Liver (tissue), 9 donors: ENCODE measurements around the gene SNCG. TPM values are rescaled to one million over a fixed set of nuclear protein-coding genes. Genes with fewer than 3 reads are reported as not detected.
A peak's percentile ranks its signal among the peaks of the same experiment; 100 is the strongest.

Source experiments
- DNase-seq: peaks from one replicate; pipeline ENCODE4 v3.0.0-alpha.2; 2017; ENCODE audit warnings: low spot score
- H3K27ac ChIP-seq, 2 donors: one replicate each; pipeline ENCODE4 v1.7.0; 2013; ENCODE audit warnings: inconsistent platforms in 2 of 2, low read length in 2 of 2, control low read depth in 1 of 2, low read depth in 1 of 2, mild to moderate bottlenecking in 1 of 2
- H3K27me3 ChIP-seq, 4 donors: one replicate each; pipeline versions ENCODE4 v1.6.1 to v1.7.0; 2013; ENCODE audit warnings: low read length in 3 of 4, inconsistent platforms in 1 of 4, mild to moderate bottlenecking in 1 of 4, moderate library complexity in 1 of 4; ENCODE audit not compliant: control insufficient read depth in 4 of 4, insufficient read depth in 4 of 4
- H3K36me3 ChIP-seq, 4 donors: one replicate each; pipeline versions ENCODE4 v1.6.1 to v1.7.0; 2013; ENCODE audit warnings: low read length in 3 of 4, mild to moderate bottlenecking in 3 of 4, low read depth in 1 of 4, moderate library complexity in 1 of 4; ENCODE audit not compliant: control insufficient read depth in 4 of 4, insufficient read depth in 3 of 4
- H3K4me1 ChIP-seq, 4 donors: one replicate each; pipeline versions ENCODE4 v1.6.1 to v1.7.0; 2013; ENCODE audit warnings: low read length in 3 of 4, mild to moderate bottlenecking in 3 of 4, moderate library complexity in 1 of 4; ENCODE audit not compliant: control insufficient read depth in 4 of 4, insufficient read depth in 4 of 4
- H3K4me3 ChIP-seq, 3 donors: one replicate each; pipeline versions ENCODE4 v1.6.1 to v1.7.0; 2013; ENCODE audit warnings: low read length in 3 of 3, control low read depth in 1 of 3, low read depth in 1 of 3, mild to moderate bottlenecking in 1 of 3
- H3K9ac ChIP-seq, 2 donors: one replicate each; pipeline ENCODE4 v1.7.0; 2013; ENCODE audit warnings: low read length in 2 of 2, mild to moderate bottlenecking in 2 of 2, moderate library complexity in 2 of 2, control low read depth in 1 of 2, low read depth in 1 of 2
- H3K9me3 ChIP-seq, 4 donors: one replicate each; pipeline versions ENCODE4 v1.6.1 to v1.7.0; 2013; ENCODE audit warnings: low read length in 3 of 4; ENCODE audit not compliant: control insufficient read depth in 4 of 4
- ATF3 ChIP-seq: IDR thresholded peaks from 2 replicates; pipeline ENCODE4 v1.6.1; 2016; ENCODE audit warnings: antibody characterized with exemption
- EGR1 ChIP-seq, 2 donors: IDR thresholded peaks; 2 replicates each; pipeline ENCODE4 v1.6.1; 2016 to 2018; ENCODE audit warnings: antibody characterized with exemption in 2 of 2, low read depth in 2 of 2
- FOXA1 ChIP-seq: IDR thresholded peaks from 2 replicates; pipeline ENCODE4 v1.6.1; 2016; ENCODE audit warnings: antibody characterized with exemption
- FOXA2 ChIP-seq: IDR thresholded peaks from 2 replicates; pipeline ENCODE4 v1.6.1; 2016; ENCODE audit warnings: antibody characterized with exemption
- GABPA ChIP-seq, 2 donors: IDR thresholded peaks in 1 of 2; conservative IDR thresholded peaks in 1 of 2; 2 replicates each; pipeline ENCODE4 v1.6.1; 2016; ENCODE audit warnings: antibody characterized with exemption in 2 of 2, mild to moderate bottlenecking in 1 of 2, moderate library complexity in 1 of 2
- HNF4A ChIP-seq, 2 donors: conservative IDR thresholded peaks; 2 replicates each; pipeline ENCODE4 v1.6.1; 2016; ENCODE audit warnings: antibody characterized with exemption in 2 of 2, mild to moderate bottlenecking in 2 of 2
- JUND ChIP-seq, 2 donors: IDR thresholded peaks; 2 replicates each; pipeline ENCODE4 v1.6.1; 2016; ENCODE audit warnings: antibody characterized with exemption in 2 of 2
- RAD21 ChIP-seq, 2 donors: IDR thresholded peaks; 2 replicates each; pipeline ENCODE4 v1.6.1; 2016; ENCODE audit warnings: antibody characterized with exemption in 2 of 2, mild to moderate bottlenecking in 2 of 2
- RXRA ChIP-seq, 2 donors: IDR thresholded peaks; 2 replicates each; pipeline ENCODE4 v1.6.1; 2017 to 2018; ENCODE audit warnings: antibody characterized with exemption in 2 of 2, mild to moderate bottlenecking in 1 of 2
- SP1 ChIP-seq: IDR thresholded peaks from 2 replicates; pipeline ENCODE4 v1.6.1; 2018; ENCODE audit warnings: antibody characterized with exemption, mild to moderate bottlenecking
- TAF1 ChIP-seq: conservative IDR thresholded peaks from 2 replicates; pipeline ENCODE4 v1.6.1; 2016; ENCODE audit warnings: antibody characterized with exemption, mild to moderate bottlenecking
- YY1 ChIP-seq: IDR thresholded peaks from 2 replicates; pipeline ENCODE4 v1.6.1; 2016; ENCODE audit warnings: antibody characterized with exemption, mild to moderate bottlenecking
- ZBTB33 ChIP-seq: IDR thresholded peaks from 2 replicates; pipeline ENCODE4 v1.6.1; 2016; ENCODE audit warnings: antibody characterized with exemption
- WGBS: extraction: QIAGEN DNeasy Blood & Tissue Kit; methylation state at CpG from one replicate; pipeline ENCODE4 v1.1.7; 2013; 5-methylcytosine and 5-hydroxymethylcytosine counted together
- polyA plus RNA-seq, 2 donors: library from polyadenylated mRNA; stranded (reverse) in 1 of 2; unstranded in 1 of 2; fragments of 200-250 nt in 1 of 2; fragments of >200 nt in 1 of 2; fragmentation: Nextera tagmentation in 1 of 2; extraction: Ambion mirVana in 1 of 2; gene quantifications; one replicate each; pipeline versions ENCODE4 v1.2.1 to v1.2.3, GENCODE V29; 2013 to 2015
- total RNA-seq, 2 donors: library from RNA; depleted of rRNA; stranded (reverse); fragments of >200 nt; gene quantifications; one replicate each; pipeline ENCODE4 v1.2.3, GENCODE V29; 2014
- TF ChIP-seq, protein P1 (sequence below): IDR thresholded peaks from 2 replicates; pipeline ENCODE4 v1.6.1; 2016; ENCODE audit warnings: antibody characterized with exemption, mild to moderate bottlenecking
- TF ChIP-seq, protein P2 (sequence below): fragments of 150-350 bp; IDR thresholded peaks from 2 replicates; pipeline ENCODE4 v1.5.1; 2017; ENCODE audit warnings: improper control_type of control experiment, low read depth, low read length; ENCODE audit not compliant: missing input control
- TF ChIP-seq, protein P3 (sequence below): IDR thresholded peaks from 2 replicates; pipeline ENCODE4 v1.6.1; 2016; ENCODE audit warnings: antibody characterized with exemption
- donor health status: healthy.
- donor health status: healthy.
- donor health status: healthy.
- donor health status: healthy.
- donor health status: healthy.

The SNCG gene
- total and polyA plus RNA-seq, 4 donors: 0.84 to 2.6 (median 1.7) TPM

GRCh38 chr10:86969421-86970041 is 11.1 kb downstream of the SNCG start:
- peak overlapping the region in 1 of 2 donors; percentile 56 for H3K27ac ChIP-seq
- H3K9me3 ChIP-seq: no peaks in the 10 kb centered on the region
- no peak overlapping the region for H3K4me3 ChIP-seq
- no peaks in the 10 kb centered on the region for H3K27me3 ChIP-seq
- H3K4me1 ChIP-seq: peaks cover 0 to 40% (median 17%) of the 10 kb centered on the region in 4 donors
- 79% methylated on average over 8 of the region's 8 CpGs for WGBS
- no peak overlapping the region for H3K9ac ChIP-seq
- TF ChIP-seq GABPA (IDR thresholded peaks at IDR 0.05 in 1 of 2, conservative IDR thresholded peaks at IDR 0.05 in 1 of 2): no peak
- TF ChIP-seq FOXA1: no peak
- no peak for TF ChIP-seq YY1
- TF ChIP-seq EGR1 (IDR thresholded peaks at IDR 0.05; ENCODE audit: low read depth in 2 of 2): no peak
- TF ChIP-seq ATF3: no peak
- no peak for TF ChIP-seq JUND (IDR thresholded peaks at IDR 0.05)
- TF ChIP-seq RXRA (IDR thresholded peaks at IDR 0.05): no peak
- TF ChIP-seq, protein P1, sequence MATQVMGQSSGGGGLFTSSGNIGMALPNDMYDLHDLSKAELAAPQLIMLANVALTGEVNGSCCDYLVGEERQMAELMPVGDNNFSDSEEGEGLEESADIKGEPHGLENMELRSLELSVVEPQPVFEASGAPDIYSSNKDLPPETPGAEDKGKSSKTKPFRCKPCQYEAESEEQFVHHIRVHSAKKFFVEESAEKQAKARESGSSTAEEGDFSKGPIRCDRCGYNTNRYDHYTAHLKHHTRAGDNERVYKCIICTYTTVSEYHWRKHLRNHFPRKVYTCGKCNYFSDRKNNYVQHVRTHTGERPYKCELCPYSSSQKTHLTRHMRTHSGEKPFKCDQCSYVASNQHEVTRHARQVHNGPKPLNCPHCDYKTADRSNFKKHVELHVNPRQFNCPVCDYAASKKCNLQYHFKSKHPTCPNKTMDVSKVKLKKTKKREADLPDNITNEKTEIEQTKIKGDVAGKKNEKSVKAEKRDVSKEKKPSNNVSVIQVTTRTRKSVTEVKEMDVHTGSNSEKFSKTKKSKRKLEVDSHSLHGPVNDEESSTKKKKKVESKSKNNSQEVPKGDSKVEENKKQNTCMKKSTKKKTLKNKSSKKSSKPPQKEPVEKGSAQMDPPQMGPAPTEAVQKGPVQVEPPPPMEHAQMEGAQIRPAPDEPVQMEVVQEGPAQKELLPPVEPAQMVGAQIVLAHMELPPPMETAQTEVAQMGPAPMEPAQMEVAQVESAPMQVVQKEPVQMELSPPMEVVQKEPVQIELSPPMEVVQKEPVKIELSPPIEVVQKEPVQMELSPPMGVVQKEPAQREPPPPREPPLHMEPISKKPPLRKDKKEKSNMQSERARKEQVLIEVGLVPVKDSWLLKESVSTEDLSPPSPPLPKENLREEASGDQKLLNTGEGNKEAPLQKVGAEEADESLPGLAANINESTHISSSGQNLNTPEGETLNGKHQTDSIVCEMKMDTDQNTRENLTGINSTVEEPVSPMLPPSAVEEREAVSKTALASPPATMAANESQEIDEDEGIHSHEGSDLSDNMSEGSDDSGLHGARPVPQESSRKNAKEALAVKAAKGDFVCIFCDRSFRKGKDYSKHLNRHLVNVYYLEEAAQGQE: no peak
- TF ChIP-seq RAD21 (IDR thresholded peaks at IDR 0.05): no peak
- TF ChIP-seq, protein P2, sequence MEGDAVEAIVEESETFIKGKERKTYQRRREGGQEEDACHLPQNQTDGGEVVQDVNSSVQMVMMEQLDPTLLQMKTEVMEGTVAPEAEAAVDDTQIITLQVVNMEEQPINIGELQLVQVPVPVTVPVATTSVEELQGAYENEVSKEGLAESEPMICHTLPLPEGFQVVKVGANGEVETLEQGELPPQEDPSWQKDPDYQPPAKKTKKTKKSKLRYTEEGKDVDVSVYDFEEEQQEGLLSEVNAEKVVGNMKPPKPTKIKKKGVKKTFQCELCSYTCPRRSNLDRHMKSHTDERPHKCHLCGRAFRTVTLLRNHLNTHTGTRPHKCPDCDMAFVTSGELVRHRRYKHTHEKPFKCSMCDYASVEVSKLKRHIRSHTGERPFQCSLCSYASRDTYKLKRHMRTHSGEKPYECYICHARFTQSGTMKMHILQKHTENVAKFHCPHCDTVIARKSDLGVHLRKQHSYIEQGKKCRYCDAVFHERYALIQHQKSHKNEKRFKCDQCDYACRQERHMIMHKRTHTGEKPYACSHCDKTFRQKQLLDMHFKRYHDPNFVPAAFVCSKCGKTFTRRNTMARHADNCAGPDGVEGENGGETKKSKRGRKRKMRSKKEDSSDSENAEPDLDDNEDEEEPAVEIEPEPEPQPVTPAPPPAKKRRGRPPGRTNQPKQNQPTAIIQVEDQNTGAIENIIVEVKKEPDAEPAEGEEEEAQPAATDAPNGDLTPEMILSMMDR: no peak
- TF ChIP-seq, protein P3, sequence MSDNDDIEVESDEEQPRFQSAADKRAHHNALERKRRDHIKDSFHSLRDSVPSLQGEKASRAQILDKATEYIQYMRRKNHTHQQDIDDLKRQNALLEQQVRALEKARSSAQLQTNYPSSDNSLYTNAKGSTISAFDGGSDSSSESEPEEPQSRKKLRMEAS: no peak
- no peak for TF ChIP-seq TAF1
- H3K36me3 ChIP-seq: no peaks in the 10 kb centered on the region
- DNase-seq: no peak

DNA sequence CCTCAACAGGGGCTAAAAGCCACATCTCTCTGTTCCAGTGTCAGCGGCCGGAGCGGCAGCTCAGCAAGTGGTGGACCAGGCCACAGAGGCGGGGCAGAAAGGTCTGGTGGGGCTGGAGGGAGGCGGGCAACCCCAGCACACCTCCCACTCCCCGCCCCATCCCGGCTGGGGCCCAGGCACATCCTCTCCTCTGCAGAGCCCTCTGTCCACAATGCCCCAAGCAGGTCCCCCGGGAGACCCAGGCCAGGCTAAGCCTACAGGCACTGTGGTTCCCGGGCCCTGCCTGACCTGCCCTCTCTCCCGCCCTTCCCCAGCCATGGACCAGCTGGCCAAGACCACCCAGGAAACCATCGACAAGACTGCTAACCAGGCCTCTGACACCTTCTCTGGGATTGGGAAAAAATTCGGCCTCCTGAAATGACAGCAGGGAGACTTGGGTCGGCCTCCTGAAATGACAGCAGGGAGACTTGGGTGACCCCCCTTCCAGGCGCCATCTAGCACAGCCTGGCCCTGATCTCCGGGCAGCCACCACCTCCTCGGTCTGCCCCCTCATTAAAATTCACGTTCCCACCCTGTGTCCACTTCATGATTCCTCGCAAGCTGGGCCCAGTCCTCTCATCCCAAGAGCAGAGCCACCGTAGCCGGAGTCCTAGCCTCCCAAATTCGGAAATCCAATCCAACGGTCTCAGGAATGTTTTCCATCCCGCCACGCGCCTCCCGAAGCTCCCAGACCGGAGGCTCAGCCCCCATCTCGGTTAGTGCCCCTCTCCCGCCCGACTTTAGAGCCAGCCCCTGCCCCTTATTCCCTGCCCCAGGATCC is 12.0 kb downstream of the SNCG start:
- H3K4me1 ChIP-seq: peaks cover 0 to 40% (median 17%) of the 10 kb centered on the region in 4 donors
- 72% methylated on average over 30 of the region's 30 CpGs for WGBS
- H3K36me3 ChIP-seq: no peaks in the 10 kb centered on the region
- H3K4me3 ChIP-seq: peak overlapping the region in 1 of 3 donors; percentile 37
- H3K27ac ChIP-seq: peak overlapping the region; percentile 53 to 56
- DNase-seq: no peak
- no peaks in the 10 kb centered on the region for H3K27me3 ChIP-seq
- peak overlapping the region in 1 of 2 donors; percentile 16 for H3K9ac ChIP-seq
- no peaks in the 10 kb centered on the region for H3K9me3 ChIP-seq
- TF ChIP-seq, protein P1: no peak
- TF ChIP-seq TAF1 (no peak), ATF3 (no peak), RXRA (IDR thresholded peaks at IDR 0.05) (no peak), JUND (IDR thresholded peaks at IDR 0.05) (no peak), YY1 (no peak), ZBTB33 (no peak), SP1 (no peak), EGR1 (IDR thresholded peaks at IDR 0.05; ENCODE audit: low read depth in 2 of 2) (no peak), HNF4A (conservative IDR thresholded peaks at IDR 0.05) (no peak), FOXA2 (no peak)
